Superior temporal gyrus (tissue), 1 donor: ENCODE results near the gene ARHGAP42.
A peak's percentile ranks its signal among the peaks of the same experiment; 100 is the strongest.

Source experiments
- DNase-seq: peaks from one replicate; pipeline ENCODE4 v3.0.0-alpha.2; 2016; ENCODE audit errors: extremely low spot score

ARHGAP42 gene

DNA sequence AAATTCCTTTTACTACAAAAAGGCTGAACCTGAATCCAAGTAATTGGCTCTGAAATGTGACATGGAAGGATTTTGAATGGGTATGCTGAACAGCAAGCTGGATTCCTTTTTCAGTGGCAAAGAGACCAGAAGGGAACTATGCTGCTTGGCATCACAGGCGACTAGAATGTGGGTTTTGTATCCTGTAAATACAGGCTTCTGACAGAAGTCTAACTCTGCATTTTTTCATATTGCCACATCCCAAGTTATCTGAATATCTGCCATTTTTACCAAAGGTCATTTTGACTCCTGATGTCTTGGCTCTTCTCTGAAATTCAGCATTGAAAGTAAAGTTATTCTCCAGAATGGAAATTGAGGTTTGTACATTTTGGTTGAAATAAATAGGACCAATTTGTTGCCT is 145.7 kb downstream of the ARHGAP42 start:
- DNase-seq = no peak

DNA sequence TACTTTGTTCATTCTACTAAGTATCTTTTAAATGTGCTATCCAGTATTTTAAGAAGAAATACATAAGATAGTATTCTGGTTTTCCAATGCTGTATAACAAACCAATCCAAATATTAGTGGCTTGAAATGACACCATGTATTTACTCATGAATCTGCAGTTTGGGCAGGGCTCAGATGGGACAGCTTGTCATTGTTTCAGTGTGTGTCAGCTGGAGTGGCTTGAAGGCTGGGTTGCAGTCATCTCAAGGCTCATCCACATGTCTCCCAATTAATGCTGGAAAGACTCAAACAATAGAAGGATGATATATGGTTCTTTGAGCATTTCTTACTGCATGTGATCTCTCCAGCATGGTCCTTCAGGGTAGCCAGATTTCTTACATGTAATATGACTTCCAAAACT is 146.2 kb downstream of the ARHGAP42 start:
- DNase-seq = no peak

DNA sequence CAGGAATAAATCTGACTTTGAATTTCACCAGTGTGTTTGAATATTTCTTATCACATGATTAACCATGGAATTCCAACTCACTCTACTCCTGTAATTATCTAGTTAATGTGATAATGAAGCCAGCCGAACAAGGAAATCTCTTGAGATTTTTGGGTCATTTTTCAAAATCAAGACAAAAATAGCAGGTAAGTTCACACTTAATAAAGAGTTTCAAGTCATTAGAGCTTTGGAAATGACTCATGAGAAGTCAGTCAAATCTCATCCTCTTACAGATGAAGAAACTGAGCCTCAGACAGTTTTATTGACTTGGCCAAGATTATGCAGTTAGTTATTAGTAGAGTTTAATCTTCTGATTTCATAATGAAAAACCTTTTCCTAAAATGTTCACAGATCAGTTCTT is 148.8 kb downstream of the ARHGAP42 start:
- DNase-seq = no peak

DNA sequence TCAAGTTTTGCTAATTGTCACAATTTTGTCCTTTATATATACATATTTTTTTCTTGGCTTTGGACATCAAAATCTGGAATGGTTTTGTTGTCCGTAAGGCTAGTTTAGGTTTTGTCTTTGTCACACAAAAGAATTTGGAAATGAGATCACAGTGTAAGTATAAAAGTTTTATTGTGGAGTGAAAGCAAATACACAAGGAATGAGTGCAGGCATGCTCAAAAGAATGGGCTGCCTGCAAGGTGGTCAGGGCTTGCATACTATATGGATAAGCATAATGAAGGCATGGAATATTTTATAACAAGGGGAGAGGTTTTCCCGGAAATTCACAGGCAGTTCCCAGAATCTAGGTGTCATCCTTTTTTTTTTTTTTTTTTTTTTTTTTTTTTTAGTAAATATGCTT is 150.2 kb downstream of the ARHGAP42 start:
- DNase-seq = no peak

DNA sequence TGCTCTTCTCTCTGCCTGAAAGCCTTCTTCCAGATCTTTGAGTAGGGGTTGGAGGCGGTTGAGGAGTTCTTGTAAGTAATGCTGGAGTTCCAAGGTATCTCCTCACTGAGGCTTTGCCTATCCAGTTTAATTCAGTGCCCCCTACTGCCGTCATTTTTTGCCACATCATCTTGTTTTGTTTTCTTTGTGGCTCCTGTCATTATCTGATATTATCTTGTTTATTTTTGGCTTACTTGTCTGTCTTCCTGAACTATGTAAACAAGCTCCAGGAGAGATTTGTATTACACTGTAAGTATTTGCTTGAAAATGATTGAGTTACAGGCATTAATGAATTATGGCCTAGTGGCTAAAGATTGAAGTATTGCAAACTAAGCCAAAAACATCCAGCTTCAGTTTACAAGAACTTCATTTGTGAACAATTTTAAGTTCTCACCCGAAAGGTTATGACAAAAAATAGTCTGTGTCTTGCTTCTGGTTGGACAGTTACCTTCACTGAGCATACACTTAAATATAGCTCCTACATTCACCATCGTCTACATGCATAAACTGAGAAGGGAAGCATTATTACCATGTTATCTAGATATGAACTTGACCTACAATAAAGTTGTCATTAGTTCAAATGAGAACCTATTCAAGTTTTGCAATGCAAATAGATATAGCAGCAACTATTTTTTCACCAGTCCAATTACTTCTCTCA is 154.8 kb downstream of the ARHGAP42 start:
- DNase-seq = no peak

DNA sequence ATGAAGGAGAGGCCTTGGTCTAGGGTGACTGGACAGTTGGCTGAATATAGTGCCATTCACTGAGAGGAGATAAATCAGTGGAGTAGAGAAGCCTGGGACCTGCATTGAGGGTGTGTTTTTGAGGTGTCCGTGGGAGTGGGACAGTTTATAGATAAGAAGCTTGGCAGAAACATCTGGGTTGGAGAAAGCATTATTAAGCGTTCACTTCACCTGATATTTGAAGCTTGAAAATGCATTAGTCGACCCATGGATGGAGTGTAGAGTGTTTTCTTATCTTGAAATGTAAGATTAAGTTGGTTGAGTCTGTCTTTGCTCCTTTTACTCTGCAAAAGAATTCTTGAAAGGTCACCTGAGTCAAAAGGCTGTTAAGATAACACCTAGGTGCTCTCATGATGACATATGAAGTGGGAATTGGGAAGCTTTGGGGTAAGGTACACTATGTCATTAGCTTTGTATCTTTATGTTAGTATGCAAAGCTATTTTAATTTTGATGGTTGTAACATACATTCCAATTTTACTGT is 160.7 kb downstream of the ARHGAP42 start:
- DNase-seq = no peak

DNA sequence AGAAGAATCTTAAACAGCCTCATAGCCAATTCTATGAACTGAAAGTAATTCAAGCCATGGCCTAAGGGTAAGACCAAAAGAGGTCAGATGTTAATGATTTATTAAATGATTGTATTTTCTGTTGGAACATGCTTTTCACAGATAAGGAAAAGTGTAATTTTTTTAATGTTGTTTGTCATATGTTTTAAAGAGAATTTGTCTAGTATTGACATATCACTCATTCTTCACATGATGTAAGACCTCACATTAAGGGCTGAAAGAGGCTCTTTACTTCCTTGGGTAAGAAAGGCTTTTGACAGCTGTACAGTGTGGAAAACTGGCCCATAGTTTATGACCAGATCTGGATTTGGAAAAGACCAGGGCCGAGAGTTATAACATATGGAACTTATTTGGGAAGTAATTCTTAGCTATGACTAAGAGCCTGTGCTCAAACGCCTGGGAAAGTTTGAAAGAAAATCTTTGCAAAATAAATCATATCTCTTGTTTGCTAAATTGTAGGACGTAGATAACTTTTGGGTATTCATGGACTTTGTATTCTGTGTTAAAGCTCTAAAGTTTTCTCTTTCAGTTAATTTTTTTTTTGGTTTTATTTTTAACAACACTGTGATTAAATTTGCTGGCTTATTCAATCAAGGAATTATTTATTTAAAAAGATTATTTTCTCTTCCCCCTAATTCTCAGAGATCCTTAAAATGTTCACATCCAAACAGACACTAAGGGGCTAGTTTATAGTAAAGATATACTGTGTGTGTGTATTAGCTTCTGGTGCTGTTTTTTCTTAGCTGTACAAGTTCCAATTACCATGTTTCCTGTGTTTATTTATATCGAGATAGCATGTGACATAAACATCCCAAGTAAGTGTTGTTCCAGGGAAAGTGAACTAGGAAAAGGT is 162.2 kb downstream of the ARHGAP42 start:
- no peak for DNase-seq

DNA sequence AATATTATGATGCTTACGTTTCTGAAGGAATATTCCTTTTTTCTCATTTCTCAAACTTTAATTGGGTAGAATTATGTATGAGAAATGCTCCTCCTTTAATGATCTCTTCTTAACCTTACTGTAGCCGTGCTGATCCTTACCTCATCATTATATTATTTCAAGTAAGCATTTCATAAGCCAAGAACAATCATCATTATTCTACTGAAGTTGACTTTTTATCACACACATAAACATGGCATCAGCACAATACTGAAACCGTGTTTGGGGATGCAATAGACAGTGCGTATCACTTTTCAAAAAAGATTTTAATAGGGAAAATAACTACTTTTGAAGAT is 162.8 kb downstream of the ARHGAP42 start:
- DNase-seq = no peak

DNA sequence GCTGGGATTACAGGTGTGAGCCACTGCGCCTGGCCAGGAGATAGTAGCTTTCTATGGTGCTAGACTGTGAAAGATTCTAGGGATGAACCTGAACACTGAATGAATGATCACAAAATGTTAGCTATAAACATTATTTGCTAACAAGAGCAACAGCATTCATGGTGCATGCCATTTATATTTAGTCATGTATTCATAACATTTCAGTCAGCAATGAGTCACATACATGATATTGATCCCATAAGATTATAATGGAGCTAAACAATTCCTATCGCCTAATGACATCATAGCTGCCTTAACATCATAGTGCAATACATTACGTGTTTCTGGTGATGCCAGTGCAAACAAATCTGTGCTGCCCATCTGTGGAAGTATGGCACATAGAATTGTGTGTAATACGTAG is 164.1 kb downstream of the ARHGAP42 start:
- no peak for DNase-seq

DNA sequence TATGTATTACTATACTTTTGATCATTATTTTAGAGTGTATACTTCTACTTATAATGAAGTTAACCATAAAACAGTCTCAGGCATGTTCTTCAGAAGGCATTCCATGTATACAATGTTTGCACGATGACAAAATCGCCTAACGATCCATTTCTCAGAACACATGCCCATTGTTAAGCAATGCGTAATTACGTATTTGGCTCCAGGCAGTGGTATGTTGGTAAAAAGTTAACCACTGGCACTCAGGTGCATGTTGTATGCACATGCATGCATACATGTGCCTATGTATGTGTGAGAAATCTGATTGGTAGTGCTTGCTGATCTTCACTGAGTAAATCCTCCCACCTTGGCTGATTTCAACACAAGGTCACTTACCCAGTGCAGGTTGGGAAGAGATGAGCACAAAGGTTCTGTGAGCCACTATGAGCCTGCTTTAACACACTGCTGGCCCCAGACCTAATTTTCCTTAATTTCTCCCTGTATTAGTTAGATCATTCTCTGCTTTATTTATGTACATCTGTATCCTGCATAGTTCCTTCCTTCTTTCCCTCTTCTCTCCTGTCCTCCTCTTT is 164.6 kb downstream of the ARHGAP42 start:
- DNase-seq = no peak

DNA sequence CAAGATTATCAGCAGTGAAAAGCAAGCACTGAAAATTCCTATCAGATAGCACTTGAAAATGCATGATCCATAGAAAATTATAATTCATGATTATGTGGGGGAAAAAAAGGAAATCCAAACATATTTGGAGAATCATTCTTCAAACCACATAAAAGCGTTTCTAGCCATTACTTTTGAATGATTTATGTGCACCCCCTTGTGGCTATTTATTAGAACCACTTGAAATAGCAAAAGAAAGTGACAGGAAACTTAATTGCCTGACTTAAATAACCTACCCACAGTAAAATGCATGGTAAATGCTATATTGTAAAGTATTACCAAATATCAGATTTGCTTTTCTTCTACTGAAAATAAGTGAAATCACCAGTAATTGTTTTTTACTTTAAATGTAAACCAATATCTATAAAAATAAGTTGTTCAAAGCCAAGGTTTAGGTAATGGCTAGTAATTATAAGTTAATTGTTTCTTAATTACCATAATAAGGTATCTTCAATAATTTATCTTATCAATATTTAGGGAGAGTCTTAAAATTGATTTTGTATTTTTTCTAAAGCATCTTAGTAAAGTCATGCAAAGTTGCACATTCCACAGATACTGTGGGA is 168.5 kb downstream of the ARHGAP42 start:
- DNase-seq = peak; percentile 85

DNA sequence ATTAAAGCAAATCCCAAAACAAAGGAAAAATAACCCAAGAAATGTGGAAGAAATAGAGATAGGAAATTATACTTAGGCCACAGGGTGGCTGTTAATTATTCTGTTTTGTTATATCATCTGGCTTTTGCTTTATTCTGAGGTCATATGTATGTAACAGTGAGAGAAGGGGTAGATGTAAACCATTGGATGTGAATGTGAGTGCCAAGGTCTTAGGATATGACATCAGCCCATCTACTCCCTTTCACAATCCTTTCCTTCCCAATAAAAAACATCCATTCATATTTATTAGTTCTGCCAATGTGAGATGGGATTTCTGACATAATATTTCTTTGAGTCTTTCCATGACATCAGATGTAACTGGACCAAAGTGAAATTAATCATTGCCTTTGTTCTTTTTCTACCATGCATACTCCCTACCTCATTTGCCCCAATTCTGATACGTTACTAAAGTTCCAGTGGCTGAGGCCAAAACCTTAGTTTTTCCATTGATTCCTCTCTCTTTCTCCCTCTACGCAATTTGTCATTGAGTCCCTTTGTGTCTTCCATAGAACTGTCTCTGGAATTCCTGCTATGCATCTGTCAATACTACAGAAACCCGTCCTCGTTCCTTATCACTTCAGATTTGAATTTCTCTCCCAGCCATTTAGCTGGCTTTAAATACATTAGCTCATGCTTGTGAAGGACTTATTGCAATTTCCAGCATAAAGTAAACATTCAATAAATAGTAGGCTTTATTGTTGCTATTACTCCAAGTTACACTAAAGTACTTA is 170.3 kb downstream of the ARHGAP42 start:
- DNase-seq = no peak

DNA sequence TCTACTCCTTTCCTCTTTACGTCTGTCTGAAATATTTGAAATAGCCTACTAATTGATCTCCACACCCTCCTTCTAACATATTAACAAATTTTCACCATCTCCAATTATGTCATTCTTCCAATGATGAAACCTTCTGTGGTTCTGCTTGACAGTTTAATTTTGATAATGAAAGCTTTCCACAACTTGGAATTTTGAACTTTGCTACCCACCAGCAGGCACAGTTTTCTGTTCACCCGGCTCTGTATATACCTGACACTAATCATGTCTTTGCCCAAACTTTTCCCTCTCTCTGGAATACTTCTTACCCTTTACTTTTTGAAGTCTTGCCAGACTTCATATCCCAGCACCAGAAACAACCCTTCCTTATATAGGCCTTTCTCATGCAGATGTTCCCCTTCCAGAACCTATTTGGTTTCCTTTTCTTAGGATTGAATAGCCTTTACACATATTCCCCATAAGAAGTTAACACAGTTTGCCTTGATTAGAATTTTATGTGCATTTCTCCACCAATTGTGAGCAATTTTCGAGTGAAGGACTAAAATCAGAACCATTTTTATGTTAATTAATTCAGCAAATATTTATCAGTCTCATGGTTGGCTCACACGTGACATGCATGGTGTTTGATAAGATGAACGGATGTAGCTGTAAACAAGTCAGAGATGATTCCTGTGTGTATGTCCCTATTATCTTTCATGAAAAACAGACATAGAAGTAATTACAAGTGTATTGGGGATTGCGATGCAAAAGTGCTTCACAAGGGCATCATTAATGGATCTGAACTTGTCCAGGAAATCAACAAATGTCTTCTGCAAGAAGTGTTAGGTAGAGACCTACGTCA is 173.4 kb downstream of the ARHGAP42 start:
- DNase-seq = no peak

DNA sequence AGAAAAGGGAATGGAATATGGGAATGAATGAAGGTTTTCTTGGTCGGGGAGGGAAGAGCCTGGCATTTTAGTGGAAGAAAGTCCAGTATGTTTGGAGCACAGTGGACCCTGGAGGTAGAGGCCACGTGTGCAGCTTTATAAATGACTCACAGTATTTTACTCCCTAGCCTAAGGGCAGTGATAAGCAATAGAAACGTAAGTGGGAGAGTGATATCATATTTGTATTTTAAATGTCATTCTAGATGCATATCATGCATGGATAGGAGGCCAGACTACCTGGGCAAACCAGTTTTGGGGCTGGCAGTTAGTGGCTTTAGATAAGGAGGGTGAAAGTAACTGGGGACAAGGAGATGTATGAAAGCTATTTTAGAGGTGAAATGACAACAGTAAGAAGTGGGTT is 174.1 kb downstream of the ARHGAP42 start:
- DNase-seq = no peak

DNA sequence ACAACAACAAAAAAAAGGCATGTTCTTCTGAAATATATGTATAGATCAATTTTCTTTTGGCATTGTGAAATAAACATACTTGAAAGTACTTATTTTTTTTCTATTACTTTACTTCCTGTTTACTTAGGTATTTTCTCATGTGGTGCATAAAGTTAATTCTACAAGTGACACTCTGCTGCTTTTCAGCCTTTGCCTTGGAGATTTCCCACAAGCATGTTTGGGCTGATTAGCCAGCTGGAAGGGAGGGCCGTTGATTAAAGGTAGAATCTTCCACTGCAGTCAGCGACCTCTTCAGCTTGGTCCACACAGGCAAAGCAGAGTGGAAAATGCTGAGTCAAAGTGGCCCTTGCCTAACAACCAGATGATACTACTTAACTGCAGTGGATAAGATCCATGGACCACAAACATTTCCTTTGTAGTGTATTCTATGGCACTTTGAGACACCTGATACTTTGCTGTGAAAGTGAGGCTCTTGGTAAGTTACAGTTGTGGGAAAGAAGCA is 176.0 kb downstream of the ARHGAP42 start:
- no peak for DNase-seq

DNA sequence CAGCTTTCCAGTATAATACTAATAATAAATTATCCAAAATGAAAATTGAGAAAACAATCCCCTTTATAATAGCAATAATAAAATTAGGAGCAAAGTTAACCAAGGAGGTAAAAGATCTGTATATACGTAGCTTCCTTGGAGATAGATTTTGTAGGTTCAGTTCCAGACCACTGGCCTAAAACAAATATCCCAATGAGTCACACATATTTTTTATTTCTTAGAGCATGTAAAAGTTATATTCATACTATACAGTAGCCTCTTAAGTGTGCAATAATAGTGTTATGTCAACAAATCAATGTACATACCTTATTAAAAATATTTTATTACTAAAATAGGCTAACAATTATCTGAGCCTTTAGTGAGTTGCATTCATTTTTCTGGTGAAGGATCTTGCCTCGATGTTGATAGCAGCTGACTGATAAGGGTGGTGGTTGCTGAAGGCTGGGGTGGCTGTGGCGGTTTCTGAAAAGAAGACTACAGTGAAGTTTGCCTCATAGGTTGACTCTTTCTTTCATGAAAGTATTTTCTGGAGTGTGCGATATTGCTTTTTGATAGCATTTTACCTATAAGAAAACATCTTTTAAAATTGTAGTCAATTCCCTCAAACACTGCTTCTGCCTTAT is 178.5 kb downstream of the ARHGAP42 start:
- no peak for DNase-seq

DNA sequence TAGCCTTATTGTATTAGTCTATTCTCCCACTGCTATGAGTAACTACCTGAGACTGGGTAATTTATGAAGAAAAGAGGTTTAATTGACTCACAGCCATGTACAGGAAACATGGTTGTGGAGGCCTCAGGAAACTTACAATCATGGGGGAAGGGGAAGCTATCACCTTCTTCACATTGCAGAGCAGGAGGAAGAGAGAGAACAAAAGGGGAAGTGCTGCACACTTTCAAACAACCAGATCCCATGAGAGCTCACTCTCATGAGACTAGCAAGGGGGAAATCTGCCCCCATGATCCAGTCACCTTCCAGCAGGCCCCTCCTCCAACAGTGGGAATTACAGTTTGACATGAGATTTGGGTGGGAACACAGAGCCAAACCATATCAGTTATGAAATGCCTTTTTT is 179.4 kb downstream of the ARHGAP42 start:
- no peak for DNase-seq

DNA sequence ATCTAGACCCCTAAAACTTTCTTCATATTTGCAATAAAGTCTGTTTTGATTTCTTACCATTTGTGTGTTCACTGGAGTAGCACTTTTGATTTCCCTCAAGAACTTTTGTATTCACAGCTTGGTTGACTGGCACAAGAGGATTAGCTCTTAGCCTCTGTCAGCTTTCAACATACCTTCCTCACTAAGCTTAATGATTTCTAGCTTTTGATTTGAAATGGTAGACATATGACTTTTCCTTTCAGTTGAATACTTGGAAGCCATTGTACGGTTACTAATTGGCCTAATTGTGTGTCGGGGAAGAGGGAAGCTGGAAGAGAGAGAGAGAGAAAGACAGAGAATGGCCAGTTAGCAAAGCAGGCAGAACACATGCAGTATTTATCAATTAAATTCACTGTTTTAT is 180.5 kb downstream of the ARHGAP42 start:
- no peak for DNase-seq

DNA sequence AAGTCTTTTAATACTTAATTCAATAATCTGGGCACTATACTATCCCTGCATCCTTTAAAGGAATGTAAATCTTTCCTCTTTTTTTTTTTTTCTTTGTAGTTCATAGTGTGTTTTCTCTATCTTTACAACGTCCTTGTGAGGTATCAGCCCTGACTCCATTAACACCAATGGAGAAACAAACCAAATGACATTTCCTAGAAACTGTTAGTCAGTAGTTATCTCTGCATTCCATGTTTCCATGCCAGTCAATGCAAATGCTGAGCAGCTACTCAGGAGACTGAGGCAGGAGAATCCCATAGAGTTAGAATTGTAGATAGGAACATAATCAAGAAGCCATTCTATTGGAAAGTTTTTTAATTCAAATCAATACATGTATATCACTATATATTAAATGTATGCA is 182.2 kb downstream of the ARHGAP42 start:
- DNase-seq = no peak

DNA sequence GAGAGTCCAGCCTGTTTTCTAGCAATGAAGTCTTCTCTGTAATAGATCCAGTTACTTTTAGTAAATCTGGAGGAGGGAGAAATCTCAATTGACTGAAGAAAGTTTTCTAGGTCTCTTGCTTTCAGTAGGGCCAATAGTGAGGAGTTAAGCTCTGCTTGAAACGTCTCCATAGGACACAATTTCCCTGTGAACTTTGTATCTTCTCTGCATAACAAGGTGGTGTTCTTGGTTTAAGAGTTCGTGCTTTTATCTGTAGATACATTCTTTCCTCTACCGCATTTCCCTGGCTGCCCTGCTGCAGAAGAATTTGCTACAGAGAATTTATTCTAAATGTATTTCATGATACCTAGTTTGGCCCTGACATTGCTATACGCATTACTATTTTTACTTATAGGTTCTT is 183.1 kb downstream of the ARHGAP42 start:
- no peak for DNase-seq
